Coronary artery (tissue), 2 donors: ENCODE data around the gene PLD6.
"Not testable (repeated sequence)": the region's sequence is repeated elsewhere in the genome, so short reads cannot be mapped to it uniquely, and the experiment has no call there.

ENCODE experiments used
- DNase-seq: peaks from one replicate; pipeline ENCODE4 v3.0.0-alpha.2; 2017; ENCODE audit warnings: low spot score
- H3K27ac ChIP-seq, 2 donors: fragments of 200-600 bp; sonication (generic); one replicate each; pipeline ENCODE4 v1.5.1; 2016 to 2019
- H3K4me3 ChIP-seq: fragments of 200-600 bp; sonication (generic); 2 replicates; pipeline ENCODE4 v1.5.1; 2016; ENCODE audit warnings: mild to moderate bottlenecking, moderate library complexity
- CTCF ChIP-seq: fragments of 200-600 bp; sonication (generic); IDR thresholded peaks from one replicate; pipeline ENCODE4 v1.5.1; 2019; ENCODE audit warnings: antibody characterized with exemption

Gene PLD6

DNA sequence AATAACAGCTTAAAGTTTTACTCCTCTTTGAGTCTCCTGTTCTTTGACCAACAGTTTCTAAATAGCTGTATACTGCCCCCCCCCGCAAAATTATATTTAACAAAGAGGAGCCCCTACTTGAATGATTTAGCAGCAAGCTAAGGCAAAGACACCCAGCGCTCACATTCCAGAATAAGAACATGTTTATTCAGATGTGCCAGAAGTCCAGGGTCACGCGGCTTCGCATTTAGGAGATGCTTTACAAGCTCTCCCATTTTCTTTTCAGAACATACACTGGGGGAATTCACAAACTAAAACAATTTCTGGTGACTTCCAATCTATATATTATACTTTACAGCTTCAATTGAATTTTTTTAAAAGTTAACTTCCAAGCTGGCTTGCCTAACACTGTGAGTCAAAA, 5.3 kb downstream of the PLD6 start:
- Histone ChIP-seq H3K27ac (peak overlapping the region in 1 of 2 donors; percentile 23), H3K4me3 (no peak overlapping the region)
- no peak for TF ChIP-seq CTCF
- no peak for DNase-seq

DNA sequence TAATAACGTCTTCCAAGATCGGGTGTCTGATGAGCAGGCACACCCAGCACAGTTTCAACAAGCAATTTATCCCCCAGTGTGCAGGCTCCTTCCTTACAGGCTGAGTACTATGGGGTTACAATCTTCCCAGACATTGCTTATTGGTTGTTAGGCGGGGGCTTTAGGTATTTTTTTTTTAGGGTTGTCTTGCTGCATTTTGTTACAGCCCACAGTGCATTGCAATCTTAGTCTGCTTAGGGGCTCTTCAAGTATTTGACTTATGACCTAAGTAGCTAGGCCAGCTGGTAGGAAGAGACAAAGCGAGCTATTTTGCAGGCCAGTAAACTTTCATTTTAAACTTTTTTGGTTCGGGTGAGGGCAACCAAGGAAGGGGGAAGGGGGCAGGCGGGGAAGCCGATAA, 5.8 kb downstream of the PLD6 start:
- no peak overlapping the region for H3K4me3 ChIP-seq
- H3K27ac ChIP-seq: no peak overlapping the region
- no peak for DNase-seq
- no peak for TF ChIP-seq CTCF

- no peak overlapping the region for H3K27ac ChIP-seq
- H3K4me3 ChIP-seq: no peak overlapping the region
- no peak for DNase-seq
- no peak for TF ChIP-seq CTCF
These were observed 7.9 kb downstream of the PLD6 start for GRCh38 chr17:17198281-17198680.

DNA sequence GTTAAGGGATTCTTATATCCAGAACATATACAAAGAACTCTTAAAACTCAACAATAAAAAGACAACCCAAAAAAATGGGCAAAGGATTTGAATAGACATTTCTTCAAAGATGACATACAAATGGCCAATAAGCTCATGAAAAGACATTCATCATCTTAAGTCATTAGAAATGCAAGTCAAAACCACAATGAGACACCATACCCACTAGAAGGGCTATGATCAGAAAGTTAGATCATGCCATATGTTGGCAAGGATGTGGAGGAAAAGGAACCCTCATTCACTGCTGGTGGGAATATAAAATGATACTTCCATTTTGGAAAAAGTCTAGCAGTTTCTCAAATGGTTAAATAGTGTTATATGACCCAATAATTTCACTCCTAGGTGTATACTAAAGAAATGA, 9.4 kb downstream of the PLD6 start:
- Histone ChIP-seq H3K4me3 (no peak overlapping the region), H3K27ac (no peak overlapping the region)
- DNase-seq: no peak
- no peak for TF ChIP-seq CTCF

- not testable (repeated sequence) for DNase-seq, H3K4me3 ChIP-seq, H3K27ac ChIP-seq
These were observed 10.7 kb downstream of the PLD6 start for GRCh38 chr17:17195466-17195865.

- DNase-seq: no peak
- TF ChIP-seq CTCF: no peak
- Histone ChIP-seq H3K27ac (peak overlapping the region; percentile 35 to 88), H3K4me3 (no peak overlapping the region)
These were observed 14.2 kb downstream of the PLD6 start for GRCh38 chr17:17191961-17192381.

- Histone ChIP-seq H3K27ac (peak overlapping the region; percentile 35 to 88), H3K4me3 (no peak overlapping the region)
- TF ChIP-seq CTCF: no peak
- no peak for DNase-seq
These were observed 14.8 kb downstream of the PLD6 start for GRCh38 chr17:17191346-17191792.

- no peak for TF ChIP-seq CTCF
- Histone ChIP-seq H3K27ac (peak overlapping the region in 1 of 2 donors; percentile 88), H3K4me3 (no peak overlapping the region)
- no peak for DNase-seq
These were observed 15.9 kb downstream of the PLD6 start for GRCh38 chr17:17190188-17190587.
